CD14-positive monocyte (primary cell): ENCODE results near the gene DUSP16. TPM values are rescaled to one million over a fixed set of nuclear protein-coding genes. Genes with fewer than 3 reads are reported as not detected.

Source experiments
- DNase-seq, 3 donors: peaks; one replicate each; pipeline ENCODE4 v3.0.0-alpha.2; 2011 to 2022
- H2AFZ ChIP-seq: 2 replicates; pipeline ENCODE4 v1.6.0; 2012; ENCODE audit warnings: mild to moderate bottlenecking, low read depth, low read length, inconsistent platforms; ENCODE audit not compliant: insufficient read depth, poor library complexity, severe bottlenecking
- H3K27ac ChIP-seq, 2 donors: 1 replicate in 1 of 2; 2 replicates in 1 of 2; pipeline ENCODE4 v1.5.1; 2012 to 2013; ENCODE audit warnings: low read length in 2 of 2, control low read depth in 1 of 2, inconsistent platforms in 1 of 2, low read depth in 1 of 2, mild to moderate bottlenecking in 1 of 2
- H3K27me3 ChIP-seq, 2 donors: one replicate each; pipeline versions ENCODE4 v1.6.0 to v1.6.1; 2011 to 2013; ENCODE audit warnings: low read length in 2 of 2; ENCODE audit not compliant: control insufficient read depth in 2 of 2, insufficient read depth in 2 of 2
- H3K36me3 ChIP-seq, 2 donors: replicated peaks in 1 of 2; 1 replicate in 1 of 2; 2 replicates in 1 of 2; pipeline versions ENCODE4 v1.5.1 to v1.6.1; 2012 to 2013; ENCODE audit warnings: low read length in 2 of 2, control low read depth in 1 of 2, inconsistent platforms in 1 of 2, mild to moderate bottlenecking in 1 of 2; ENCODE audit not compliant: insufficient read depth in 2 of 2, control insufficient read depth in 1 of 2
- H3K4me1 ChIP-seq, 2 donors: 1 replicate in 1 of 2; 2 replicates in 1 of 2; pipeline versions ENCODE4 v1.5.1 to v1.6.1; 2012 to 2013; ENCODE audit warnings: low read length in 2 of 2, control low read depth in 1 of 2, inconsistent platforms in 1 of 2, mild to moderate bottlenecking in 1 of 2, moderate library complexity in 1 of 2; ENCODE audit not compliant: insufficient read depth in 2 of 2, control insufficient read depth in 1 of 2
- H3K4me2 ChIP-seq: replicated peaks from 2 replicates; pipeline ENCODE3; 2012; ENCODE audit warnings: low read length, moderate library complexity, mild to moderate bottlenecking; ENCODE audit not compliant: poor library complexity, severe bottlenecking; ENCODE audit errors: extremely low read depth
- H3K4me3 ChIP-seq, 3 experiments: fragments of 200-600 bp in 1 of 3; sonication (generic) in 1 of 3; replicated peaks in 1 of 3; 1 replicate in 2 of 3; 2 replicates in 1 of 3; pipeline ENCODE4 v1.5.1; 2011 to 2013; ENCODE audit warnings: low read length in 3 of 3, mild to moderate bottlenecking in 3 of 3, control low read depth in 2 of 3, low read depth in 2 of 3, inconsistent platforms in 1 of 3, moderate library complexity in 1 of 3
- H3K79me2 ChIP-seq: 2 replicates; pipeline ENCODE4 v1.6.0; 2012; ENCODE audit warnings: mild to moderate bottlenecking, control low read depth, inconsistent platforms, low read length, moderate library complexity; ENCODE audit not compliant: insufficient read depth
- H3K9ac ChIP-seq: 2 replicates; pipeline ENCODE4 v1.6.0; 2017; ENCODE audit warnings: low read length, mild to moderate bottlenecking; ENCODE audit not compliant: insufficient read depth, poor library complexity, severe bottlenecking
- H3K9me3 ChIP-seq, 2 donors: replicated peaks in 1 of 2; 1 replicate in 1 of 2; 2 replicates in 1 of 2; pipeline versions ENCODE4 v1.5.1 to v1.6.1; 2012 to 2013; ENCODE audit warnings: low read length in 2 of 2, control low read depth in 1 of 2; ENCODE audit not compliant: control insufficient read depth in 1 of 2, insufficient read depth in 1 of 2
- H4K20me1 ChIP-seq: 2 replicates; pipeline ENCODE4 v1.6.0; 2012; ENCODE audit warnings: mild to moderate bottlenecking, low read length, control low read depth, moderate library complexity; ENCODE audit not compliant: insufficient read depth
- H3K27ac Mint-ChIP-seq, 7 donors: one replicate each; pipeline ENCODE4 v1.8.0; 2020; ENCODE audit warnings: mild to moderate bottlenecking in 7 of 7, mixed read lengths in 7 of 7, moderate library complexity in 6 of 7, inconsistent platforms in 2 of 7
- H3K27me3 Mint-ChIP-seq, 3 donors: one replicate each; pipeline ENCODE4 v1.8.0; 2021 to 2022; ENCODE audit warnings: low read depth in 3 of 3, mild to moderate bottlenecking in 3 of 3, mixed read lengths in 3 of 3, moderate library complexity in 3 of 3, inconsistent platforms in 1 of 3
- H3K36me3 Mint-ChIP-seq, 2 donors: one replicate each; pipeline ENCODE4 v1.8.0; 2020; ENCODE audit warnings: mixed read lengths in 2 of 2, inconsistent platforms in 1 of 2, mild to moderate bottlenecking in 1 of 2
- H3K4me1 Mint-ChIP-seq: one replicate; pipeline ENCODE4 v1.8.0; 2020; ENCODE audit warnings: mild to moderate bottlenecking, mixed read lengths
- H3K4me3 Mint-ChIP-seq, 2 donors: one replicate each; pipeline ENCODE4 v1.8.0; 2020; ENCODE audit warnings: mild to moderate bottlenecking in 2 of 2, mixed read lengths in 2 of 2, moderate library complexity in 1 of 2
- H3K9me3 Mint-ChIP-seq, 7 donors: one replicate each; pipeline ENCODE4 v1.8.0; 2020 to 2022; ENCODE audit warnings: mixed read lengths in 7 of 7, mild to moderate bottlenecking in 6 of 7, moderate library complexity in 6 of 7, inconsistent platforms in 2 of 7
- WGBS: methylation state at CpG from one replicate; pipeline ENCODE4 v1.1.5; 2013; ENCODE audit warnings: missing lambda C conversion rate; ENCODE audit not compliant: insufficient coverage; 5-methylcytosine and 5-hydroxymethylcytosine counted together
- intact Hi-C, 2 donors: fragments of 100-400 bp; cut with micrococcal nuclease; formaldehyde crosslinking; loops; one replicate each; pipeline versions ENCODE4 v1.15.0 to v1.15.1; 2023
- polyA plus RNA-seq, 3 donors: library from polyadenylated mRNA; depleted of rRNA in 1 of 3; unstranded in 2 of 3; stranded (reverse) in 1 of 3; fragments of 300-500 nt in 2 of 3; fragments of >200 nt in 1 of 3; fragmentation: Illumina TruSeq in 2 of 3; gene quantifications; 1 replicate in 2 of 3; 2 replicates in 1 of 3; pipeline ENCODE4 v1.2.3, GENCODE V29; 2012 to 2021
- TF ChIP-seq, protein P1 (sequence below): fragments of 200-600 bp; IDR thresholded peaks from one replicate; pipeline ENCODE4 v1.8.0; 2022; ENCODE audit warnings: antibody characterized with exemption, mild to moderate bottlenecking

Gene DUSP16
- polyA plus RNA-seq, 3 donors: 0.04 to 0.46 (median 0.27) TPM

DNA sequence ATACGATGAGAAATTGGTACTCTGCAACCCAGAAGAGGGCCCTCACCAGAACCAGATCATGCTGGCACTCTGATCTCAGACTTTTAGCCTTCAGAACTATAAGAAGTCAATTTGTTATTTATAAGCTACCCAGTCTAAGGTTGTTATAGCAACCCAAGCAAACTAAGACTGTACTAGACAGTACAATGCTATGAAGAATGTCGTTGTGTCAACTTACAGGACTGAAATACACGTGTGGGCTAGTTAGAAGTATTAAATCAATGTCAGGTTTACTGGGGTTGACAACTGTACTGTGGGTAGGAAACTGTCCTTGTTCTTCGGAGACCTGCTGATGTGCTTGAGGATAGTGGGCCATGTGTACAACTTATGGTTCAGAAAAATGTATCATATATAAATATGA is 19.7 kb downstream of the DUSP16 start:
- no peaks in the 10 kb centered on the region for H3K79me2 ChIP-seq
- H3K9me3 Mint-ChIP-seq: peaks cover 0 to 4% (median 0%) of the 10 kb centered on the region in 7 donors
- no peaks in the 10 kb centered on the region for H3K9me3 ChIP-seq
- H3K36me3 Mint-ChIP-seq: no peaks in the 10 kb centered on the region
- TF ChIP-seq, protein P1, sequence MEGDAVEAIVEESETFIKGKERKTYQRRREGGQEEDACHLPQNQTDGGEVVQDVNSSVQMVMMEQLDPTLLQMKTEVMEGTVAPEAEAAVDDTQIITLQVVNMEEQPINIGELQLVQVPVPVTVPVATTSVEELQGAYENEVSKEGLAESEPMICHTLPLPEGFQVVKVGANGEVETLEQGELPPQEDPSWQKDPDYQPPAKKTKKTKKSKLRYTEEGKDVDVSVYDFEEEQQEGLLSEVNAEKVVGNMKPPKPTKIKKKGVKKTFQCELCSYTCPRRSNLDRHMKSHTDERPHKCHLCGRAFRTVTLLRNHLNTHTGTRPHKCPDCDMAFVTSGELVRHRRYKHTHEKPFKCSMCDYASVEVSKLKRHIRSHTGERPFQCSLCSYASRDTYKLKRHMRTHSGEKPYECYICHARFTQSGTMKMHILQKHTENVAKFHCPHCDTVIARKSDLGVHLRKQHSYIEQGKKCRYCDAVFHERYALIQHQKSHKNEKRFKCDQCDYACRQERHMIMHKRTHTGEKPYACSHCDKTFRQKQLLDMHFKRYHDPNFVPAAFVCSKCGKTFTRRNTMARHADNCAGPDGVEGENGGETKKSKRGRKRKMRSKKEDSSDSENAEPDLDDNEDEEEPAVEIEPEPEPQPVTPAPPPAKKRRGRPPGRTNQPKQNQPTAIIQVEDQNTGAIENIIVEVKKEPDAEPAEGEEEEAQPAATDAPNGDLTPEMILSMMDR: no peak
- H3K4me2 ChIP-seq: no peak overlapping the region
- H2AFZ ChIP-seq: no peak overlapping the region
- H3K9ac ChIP-seq: no peak overlapping the region
- peaks cover 4% of the 10 kb centered on the region in 2 donors for H3K4me1 ChIP-seq
- H3K27ac ChIP-seq: no peak overlapping the region
- intact Hi-C loops: no loop called here
- H3K27ac Mint-ChIP-seq: no peak overlapping the region
- H3K4me3 ChIP-seq: no peak overlapping the region
- peaks cover 0 to 2% (median 1%) of the 10 kb centered on the region in 3 donors for H3K27me3 Mint-ChIP-seq
- 80% methylated on average over 2 of the region's 4 CpGs for WGBS
- H3K27me3 ChIP-seq: no peaks in the 10 kb centered on the region
- H4K20me1 ChIP-seq: no peaks in the 10 kb centered on the region
- no peak for DNase-seq
- H3K4me3 Mint-ChIP-seq: no peak overlapping the region
- peaks cover 16% of the 10 kb centered on the region for H3K4me1 Mint-ChIP-seq
- H3K36me3 ChIP-seq: no peaks in the 10 kb centered on the region

DNA sequence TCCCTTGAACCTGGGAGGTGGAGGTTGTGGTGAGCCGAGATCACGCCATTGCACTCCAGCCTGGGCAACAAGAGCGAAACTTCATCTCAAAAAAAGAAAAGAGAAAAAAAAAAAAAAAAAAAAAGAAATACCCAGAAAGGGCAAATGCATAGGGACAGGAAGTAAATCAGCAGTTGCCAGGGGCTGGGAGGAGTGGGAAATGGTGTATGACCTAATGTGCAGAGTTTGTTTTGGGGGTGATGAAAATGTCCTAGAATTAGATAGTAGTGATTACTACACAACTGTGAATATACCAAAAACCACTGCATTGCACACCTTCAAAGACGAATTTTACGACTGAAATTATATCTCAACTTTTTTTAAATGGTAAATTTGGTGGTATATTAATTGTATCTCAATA is 20.4 kb downstream of the DUSP16 start:
- no peaks in the 10 kb centered on the region for H3K36me3 ChIP-seq
- no peak overlapping the region for H3K27ac ChIP-seq
- H3K36me3 Mint-ChIP-seq: no peaks in the 10 kb centered on the region
- H3K9me3 Mint-ChIP-seq: peaks cover 0 to 4% (median 0%) of the 10 kb centered on the region in 7 donors
- peak overlapping the region in 1 of 7 donors; percentile 30 for H3K27ac Mint-ChIP-seq
- no peaks in the 10 kb centered on the region for H3K9me3 ChIP-seq
- intact Hi-C loops: no loop called here
- H4K20me1 ChIP-seq: no peaks in the 10 kb centered on the region
- no peak overlapping the region for H2AFZ ChIP-seq
- H3K27me3 ChIP-seq: no peaks in the 10 kb centered on the region
- H3K4me3 Mint-ChIP-seq: no peak overlapping the region
- WGBS: no CpG with 5 or more reads among the region's 5 CpGs
- H3K79me2 ChIP-seq: no peaks in the 10 kb centered on the region
- TF ChIP-seq, protein P1: no peak
- H3K4me1 ChIP-seq: peaks cover 4% of the 10 kb centered on the region in 2 donors
- H3K4me1 Mint-ChIP-seq: peaks cover 16% of the 10 kb centered on the region
- H3K4me3 ChIP-seq: no peak overlapping the region
- H3K27me3 Mint-ChIP-seq: peaks cover 0 to 2% (median 1%) of the 10 kb centered on the region in 3 donors
- no peak overlapping the region for H3K4me2 ChIP-seq
- no peak for DNase-seq
- H3K9ac ChIP-seq: no peak overlapping the region
